Measurements from ENCODE around the gene ARSK.

Gene ARSK

GRCh38 chr5:95595289-95595931 lies 40.5 kb downstream of the ARSK start:
- no peak for TF ChIP-seq GATA3 (IDR thresholded peaks at IDR 0.05; ENCODE audit: low read depth, low read length)
- no peak for TF ChIP-seq GATA2 (IDR thresholded peaks at IDR 0.05; ENCODE audit: low read depth, low read length)

GRCh38 chr5:95599252-95599651 lies 44.4 kb downstream of the ARSK start:
- TF ChIP-seq GATA2 (IDR thresholded peaks at IDR 0.05; ENCODE audit: low read depth, low read length) (no peak), GATA3 (IDR thresholded peaks at IDR 0.05; ENCODE audit: low read depth, low read length) (no peak)

GRCh38 chr5:95600557-95600956 lies 45.7 kb downstream of the ARSK start:
- TF ChIP-seq GATA2 (IDR thresholded peaks at IDR 0.05; ENCODE audit: low read depth, low read length) (no peak), GATA3 (IDR thresholded peaks at IDR 0.05; ENCODE audit: low read depth, low read length) (no peak)

GRCh38 chr5:95605786-95606185 lies 50.9 kb downstream of the ARSK start:
- no peak for TF ChIP-seq GATA3 (IDR thresholded peaks at IDR 0.05; ENCODE audit: low read depth, low read length)
- TF ChIP-seq GATA2 (IDR thresholded peaks at IDR 0.05; ENCODE audit: low read depth, low read length): no peak

GRCh38 chr5:95606419-95606818 lies 51.5 kb downstream of the ARSK start:
- no peak for TF ChIP-seq GATA3 (IDR thresholded peaks at IDR 0.05; ENCODE audit: low read depth, low read length)
- no peak for TF ChIP-seq GATA2 (IDR thresholded peaks at IDR 0.05; ENCODE audit: low read depth, low read length)

- TF ChIP-seq GATA3 (IDR thresholded peaks at IDR 0.05; ENCODE audit: low read depth, low read length) (no peak), GATA2 (IDR thresholded peaks at IDR 0.05; ENCODE audit: low read depth, low read length) (no peak)
Measured at GRCh38 chr5:95609711-95610110, 54.8 kb downstream of the ARSK start.

GRCh38 chr5:95610546-95610945 lies 55.6 kb downstream of the ARSK start:
- TF ChIP-seq GATA2 (IDR thresholded peaks at IDR 0.05; ENCODE audit: low read depth, low read length) (no peak), GATA3 (IDR thresholded peaks at IDR 0.05; ENCODE audit: low read depth, low read length) (no peak)

- TF ChIP-seq GATA2 (IDR thresholded peaks at IDR 0.05; ENCODE audit: low read depth, low read length): no peak
- no peak for TF ChIP-seq GATA3 (IDR thresholded peaks at IDR 0.05; ENCODE audit: low read depth, low read length)
Measured at GRCh38 chr5:95611396-95611795, 56.5 kb downstream of the ARSK start.

GRCh38 chr5:95613514-95613913 lies 58.6 kb downstream of the ARSK start:
- TF ChIP-seq GATA3 (IDR thresholded peaks at IDR 0.05; ENCODE audit: low read depth, low read length): no peak
- TF ChIP-seq GATA2 (IDR thresholded peaks at IDR 0.05; ENCODE audit: low read depth, low read length): no peak

GRCh38 chr5:95615164-95615467 lies 60.2 kb downstream of the ARSK start:
- TF ChIP-seq GATA2 (IDR thresholded peaks at IDR 0.05; ENCODE audit: low read depth, low read length) (no peak), GATA3 (IDR thresholded peaks at IDR 0.05; ENCODE audit: low read depth, low read length) (no peak)

- TF ChIP-seq GATA2 (IDR thresholded peaks at IDR 0.05; ENCODE audit: low read depth, low read length) (no peak), GATA3 (IDR thresholded peaks at IDR 0.05; ENCODE audit: low read depth, low read length) (no peak)
Measured at GRCh38 chr5:95617057-95617456, 62.2 kb downstream of the ARSK start.

GRCh38 chr5:95619096-95619495 lies 64.2 kb downstream of the ARSK start:
- TF ChIP-seq GATA3 (IDR thresholded peaks at IDR 0.05; ENCODE audit: low read depth, low read length) (no peak), GATA2 (IDR thresholded peaks at IDR 0.05; ENCODE audit: low read depth, low read length) (no peak)

- no peak for TF ChIP-seq GATA3 (IDR thresholded peaks at IDR 0.05; ENCODE audit: low read depth, low read length)
Measured at GRCh38 chr5:95619514-95620029, 64.7 kb downstream of the ARSK start.

GRCh38 chr5:95620030-95620869 lies 65.3 kb downstream of the ARSK start, which contains the start of gene GPR150:
Gene GPR150 (plus strand): TSS chr5:95620087. CDS start chr5:95620276, 189 bp downstream.
- TF ChIP-seq GATA3 (IDR thresholded peaks at IDR 0.05; ENCODE audit: low read depth, low read length) (no peak), GATA2 (IDR thresholded peaks at IDR 0.05; ENCODE audit: low read depth, low read length) (no peak)

All from SH-SY5Y (cell line).